Daoy (cell line): ENCODE measurements around the gene MYPN. TPM values are rescaled to one million over a fixed set of nuclear protein-coding genes. Genes with fewer than 3 reads are reported as not detected.
"Not testable (repeated sequence)": the region's sequence is repeated elsewhere in the genome, so short reads cannot be mapped to it uniquely, and the experiment has no call there.

Source experiments
- DNase-seq: peaks from one replicate; pipeline ENCODE4 v3.0.0-alpha.2; 2015; ENCODE audit warnings: low read depth
- total RNA-seq: library from RNA; depleted of rRNA; stranded (reverse); fragments of >200 nt; shearing (Covaris generic); gene quantifications from 2 replicates; pipeline ENCODE4 v1.2.3, GENCODE V29; 2014

The MYPN gene
- total RNA-seq, 1 experiment from 2014 or later: 2.9 TPM

DNA sequence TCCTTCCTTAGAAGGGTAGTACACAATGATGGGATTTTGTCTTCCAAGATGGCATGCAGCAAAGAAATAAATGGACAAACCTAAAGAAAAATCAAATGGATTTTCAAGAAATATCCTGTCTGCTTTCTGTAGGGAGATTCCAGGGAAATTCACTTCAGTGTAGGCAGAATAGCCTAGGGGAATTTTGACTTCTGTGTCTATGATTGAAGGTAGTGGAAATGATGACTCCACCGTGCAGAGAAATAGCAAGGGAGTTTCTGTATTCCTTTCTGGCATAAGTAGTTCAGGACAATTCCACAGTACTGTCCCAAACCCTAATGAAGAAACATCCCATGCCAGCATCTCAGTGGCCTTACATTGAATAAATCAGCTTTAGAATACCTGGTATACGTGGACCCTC is 113.1 kb downstream of the MYPN start:
- no peak for DNase-seq

- no peak for DNase-seq
These were observed 114.4 kb downstream of the MYPN start for GRCh38 chr10:68223535-68224165.

DNA sequence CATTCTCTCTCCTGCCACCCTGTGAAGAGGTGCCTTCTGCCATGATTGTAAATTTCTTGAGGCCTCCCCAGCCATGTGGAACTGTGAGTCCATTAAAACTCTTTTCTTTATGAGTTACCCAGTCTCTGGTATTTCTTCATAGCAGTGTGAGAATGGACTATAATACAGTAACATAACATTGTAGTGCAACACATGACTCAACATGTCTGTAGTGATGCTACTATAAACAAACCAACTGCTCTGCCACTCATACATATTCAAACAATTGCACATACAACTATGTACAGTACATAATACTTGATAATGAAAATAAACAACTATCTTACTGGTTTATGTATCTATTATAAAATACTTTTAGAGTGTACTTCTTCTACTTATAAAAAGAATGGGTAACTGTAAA is 115.5 kb downstream of the MYPN start:
- no peak for DNase-seq

DNA sequence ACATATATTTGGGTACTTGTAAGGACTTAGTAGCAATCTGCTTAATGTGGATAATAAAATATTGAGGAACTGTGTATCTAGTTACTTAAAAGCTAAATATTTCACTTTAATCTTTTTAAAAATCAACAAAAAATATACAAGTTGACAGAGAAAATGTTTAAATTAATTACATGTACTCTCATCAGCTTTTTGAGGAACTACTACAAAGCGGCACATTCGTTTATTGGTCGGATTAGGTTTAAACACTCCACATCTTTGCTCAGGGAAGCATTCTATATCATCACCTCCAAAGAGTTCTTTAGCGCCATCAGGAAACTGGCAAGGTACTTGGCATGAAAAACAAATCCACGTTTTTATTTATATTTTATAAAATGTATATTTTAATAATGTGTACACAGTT is 121.0 kb downstream of the MYPN start:
- DNase-seq: no peak

DNA sequence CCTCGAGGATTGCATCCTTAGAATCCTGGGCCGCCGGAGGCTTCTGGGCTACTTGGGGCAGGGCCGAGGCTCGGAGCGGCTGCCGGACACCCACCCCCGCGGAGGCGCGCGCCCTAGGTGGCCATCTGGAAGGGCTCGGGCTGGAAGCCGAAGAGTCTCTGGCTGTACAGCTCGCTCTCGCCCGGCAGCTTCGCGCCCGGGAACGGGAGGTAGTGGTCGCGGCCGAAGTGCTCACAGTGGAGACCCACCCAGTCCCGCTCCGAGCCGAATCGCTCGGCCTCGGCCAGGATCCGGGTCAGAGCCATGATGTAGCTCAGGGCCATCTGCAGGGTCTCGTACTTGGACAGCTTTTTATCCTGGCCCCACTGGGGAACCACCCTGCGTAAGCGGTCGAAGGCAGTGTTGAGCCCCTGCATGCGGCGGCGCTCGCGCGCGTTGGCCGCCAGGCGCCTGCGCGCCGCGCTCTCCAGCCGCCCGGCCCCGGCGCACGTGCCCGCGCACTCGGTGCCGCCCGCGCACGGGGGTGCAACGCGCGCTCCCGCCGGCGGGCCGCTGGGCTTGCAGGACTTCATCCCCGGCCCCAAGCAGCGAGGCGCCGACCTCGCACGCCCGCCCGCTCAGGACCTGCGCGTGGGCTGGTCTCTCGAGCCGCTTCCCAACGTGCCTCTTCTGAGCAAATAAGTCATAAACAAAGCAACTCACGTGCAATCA is 122.0 kb downstream of the MYPN start:
- peak; percentile 81 for DNase-seq

DNA sequence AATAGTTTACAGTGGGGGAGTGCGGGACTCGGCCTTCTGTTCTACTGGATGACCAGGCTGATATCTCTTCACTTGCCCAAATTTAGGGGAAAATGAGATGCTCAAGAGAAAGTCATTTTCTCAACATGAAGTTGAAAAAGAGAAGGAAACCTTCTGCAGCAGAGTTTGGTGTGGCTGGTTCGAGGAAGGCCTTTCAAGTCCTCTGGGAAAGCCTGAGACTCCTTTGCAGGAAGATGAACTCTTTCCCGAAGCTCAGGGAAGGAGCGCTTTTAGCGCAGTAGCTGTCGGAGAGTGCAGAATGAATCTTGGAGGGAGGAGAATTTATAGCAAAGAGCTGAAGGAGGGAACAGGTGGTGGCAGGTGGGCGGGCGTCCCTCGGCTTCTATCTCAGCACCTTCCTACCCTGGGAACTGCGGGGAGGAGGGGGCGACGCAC is 122.5 kb downstream of the MYPN start, which contains the start of gene ATOH7:
TSS of gene ATOH7 (minus strand) at position 297 of the 435 bp plus-strand sequence. CDS start 436 bp downstream, outside the sequence.
- no peak for DNase-seq

GRCh38 chr10:68233046-68233445 is 123.8 kb downstream of the MYPN start:
- DNase-seq: no peak

DNA sequence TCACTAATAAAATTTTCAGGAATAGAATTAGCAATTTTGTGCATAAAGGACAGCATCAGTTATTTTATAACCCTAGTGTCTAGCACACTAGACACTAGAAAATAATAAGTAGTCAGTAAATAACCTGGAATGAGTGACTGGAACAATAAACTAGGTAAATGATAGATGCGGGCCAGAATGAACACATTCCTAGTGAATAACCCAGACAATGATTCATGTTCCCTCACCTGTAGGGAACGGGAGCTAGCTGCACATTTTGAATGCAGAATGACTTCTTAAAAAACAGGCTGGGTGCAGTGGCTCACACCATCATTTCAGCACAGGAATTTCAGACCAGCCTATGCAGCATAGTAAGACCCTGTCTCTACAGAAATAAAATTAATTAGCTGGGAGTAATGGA is 125.8 kb downstream of the MYPN start:
- DNase-seq: no peak

- no peak for DNase-seq
These were observed 126.3 kb downstream of the MYPN start for GRCh38 chr10:68235581-68235980.

- DNase-seq: no peak
These were observed 127.9 kb downstream of the MYPN start for GRCh38 chr10:68237173-68237572.

GRCh38 chr10:68238371-68238770 is 129.1 kb downstream of the MYPN start:
- DNase-seq: no peak

DNA sequence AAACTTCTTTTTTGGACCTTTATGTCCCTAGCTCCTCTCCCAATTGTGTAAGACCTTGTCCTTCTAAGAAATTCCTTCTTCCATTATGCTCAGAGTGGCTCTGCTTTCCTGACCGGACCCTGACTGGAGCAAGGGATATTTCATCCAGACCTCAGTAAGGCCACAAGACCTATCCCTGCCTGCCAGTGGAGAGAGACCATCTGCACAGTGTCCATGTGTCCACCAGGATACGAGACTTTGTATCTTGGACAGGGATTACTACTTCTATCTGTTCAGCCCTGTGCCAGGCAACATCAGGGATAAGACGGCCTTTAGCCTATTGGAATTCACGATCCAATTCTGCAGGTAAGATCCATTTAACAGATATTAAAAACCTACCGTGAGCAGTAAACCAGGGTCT is 129.8 kb downstream of the MYPN start:
- no peak for DNase-seq

- DNase-seq: no peak
These were observed 130.4 kb downstream of the MYPN start for GRCh38 chr10:68239596-68240150.

DNA sequence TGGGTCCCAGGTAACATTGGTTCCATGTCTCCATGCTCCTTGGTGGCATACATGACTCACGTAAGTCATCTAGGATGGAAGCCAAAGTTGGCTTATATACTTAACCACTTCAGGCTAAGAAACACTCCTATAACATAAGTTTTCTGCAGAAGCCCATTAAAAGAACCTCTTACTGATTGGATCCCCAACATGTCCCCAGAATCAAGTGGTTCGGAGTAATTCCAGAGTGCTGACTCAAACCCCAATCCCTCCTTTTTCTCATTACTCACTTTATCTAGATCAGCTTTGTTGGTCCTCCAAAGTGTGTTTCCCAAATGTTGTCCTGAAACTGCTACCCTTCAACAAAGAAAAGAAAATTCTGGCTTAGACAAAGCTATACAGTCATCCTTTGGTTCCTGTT is 132.8 kb downstream of the MYPN start:
- peak; percentile 3 for DNase-seq

DNA sequence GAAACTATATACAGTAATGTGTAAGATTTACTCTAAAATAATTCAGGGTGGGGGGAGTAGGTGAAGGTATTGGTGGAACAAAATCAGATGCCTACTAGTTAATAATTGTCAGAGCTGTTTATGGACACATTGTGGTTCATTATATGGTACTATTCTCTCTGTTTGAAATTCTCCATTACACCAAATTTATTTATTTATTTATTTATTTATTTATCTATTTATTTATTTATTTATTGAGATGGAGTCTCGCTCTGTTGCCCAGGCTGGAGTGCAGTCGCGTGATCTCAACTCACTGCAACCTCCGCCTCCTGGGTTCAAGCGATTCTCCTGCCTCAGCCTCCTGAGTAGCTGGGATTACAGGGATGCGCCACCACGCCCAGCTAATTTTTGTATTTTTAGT is 137.1 kb downstream of the MYPN start:
- DNase-seq: not testable (repeated sequence)

DNA sequence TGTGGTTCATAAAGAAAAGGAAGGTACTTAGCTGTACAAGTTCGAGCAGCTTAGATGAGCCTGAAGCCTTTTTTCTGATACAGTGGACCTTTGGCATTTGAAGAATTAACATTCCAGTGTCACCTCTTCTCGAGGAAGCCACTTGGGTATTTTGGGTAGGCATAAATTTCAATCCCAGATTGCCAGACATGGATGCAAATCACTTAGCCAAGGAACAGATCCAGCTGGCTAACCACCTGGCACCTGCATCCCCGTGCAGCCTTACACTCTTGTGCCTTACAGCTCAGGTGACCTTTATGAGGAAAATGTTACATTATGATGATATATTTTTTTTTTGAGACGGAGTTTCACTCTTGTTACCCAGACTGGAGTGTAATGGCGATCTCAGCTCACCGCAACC is 138.6 kb downstream of the MYPN start:
- no peak for DNase-seq

GRCh38 chr10:68249297-68249696 is 140.0 kb downstream of the MYPN start:
- no peak for DNase-seq

- DNase-seq: no peak
These were observed 141.9 kb downstream of the MYPN start for GRCh38 chr10:68251151-68251550.

DNA sequence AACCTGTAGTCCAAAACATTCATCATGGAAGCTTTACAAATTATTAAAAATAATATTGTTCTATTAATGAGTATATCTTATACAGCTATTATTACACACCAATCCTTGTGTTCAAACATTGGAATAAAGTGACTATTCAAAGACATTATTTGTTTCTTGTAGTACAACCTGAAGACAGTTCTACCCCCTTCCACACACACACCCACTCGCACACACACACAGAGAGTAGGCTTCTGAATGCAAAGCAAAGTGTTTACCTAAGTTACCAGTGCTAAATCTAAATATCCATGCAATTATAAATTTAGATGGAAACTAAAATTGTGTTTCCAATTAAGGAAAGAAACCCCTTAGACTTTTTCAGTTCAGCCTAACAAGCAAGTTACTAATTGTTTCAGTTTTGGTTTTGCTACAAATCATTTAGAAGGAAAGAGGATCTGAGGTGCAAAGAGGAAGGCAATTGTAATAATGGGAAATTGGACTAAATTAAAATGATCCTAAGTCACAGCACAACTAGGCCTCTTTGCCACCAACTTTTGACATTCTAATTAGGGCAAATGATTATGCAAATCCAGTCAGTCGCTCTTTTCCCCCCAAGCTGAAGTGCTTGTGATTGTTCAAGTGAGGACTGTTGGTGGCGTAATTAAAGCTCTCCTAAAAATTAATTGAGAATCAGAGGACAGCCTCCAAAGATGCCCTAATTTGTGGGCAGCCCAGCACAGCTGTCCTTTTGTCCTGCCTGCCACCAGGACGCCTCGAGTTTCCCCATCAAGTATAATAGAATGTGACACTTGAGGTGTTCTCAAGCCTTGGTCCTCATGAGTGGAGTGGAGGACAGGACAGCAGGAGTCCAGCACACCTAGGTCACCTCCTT is 142.6 kb downstream of the MYPN start:
- no peak for DNase-seq

DNA sequence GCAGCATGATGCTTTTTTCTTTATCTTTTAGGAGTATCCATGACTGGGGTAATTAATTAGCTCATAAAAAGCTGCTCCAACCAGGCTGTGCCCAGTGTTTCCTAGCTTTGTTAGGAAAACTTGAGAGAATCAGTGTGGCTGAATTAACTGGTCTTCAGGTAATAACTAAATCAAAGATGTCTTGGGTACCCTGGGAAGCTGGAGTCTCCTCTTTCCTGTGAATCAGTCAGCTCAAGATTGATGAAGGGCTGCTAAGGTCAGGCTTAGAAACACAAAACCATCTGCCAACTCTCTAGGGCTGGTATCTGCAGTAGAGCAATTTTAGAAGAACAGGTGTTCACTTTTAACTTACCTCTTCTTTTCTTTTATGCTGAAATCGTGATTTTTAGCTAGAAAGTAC is 144.1 kb downstream of the MYPN start:
- no peak for DNase-seq

DNA sequence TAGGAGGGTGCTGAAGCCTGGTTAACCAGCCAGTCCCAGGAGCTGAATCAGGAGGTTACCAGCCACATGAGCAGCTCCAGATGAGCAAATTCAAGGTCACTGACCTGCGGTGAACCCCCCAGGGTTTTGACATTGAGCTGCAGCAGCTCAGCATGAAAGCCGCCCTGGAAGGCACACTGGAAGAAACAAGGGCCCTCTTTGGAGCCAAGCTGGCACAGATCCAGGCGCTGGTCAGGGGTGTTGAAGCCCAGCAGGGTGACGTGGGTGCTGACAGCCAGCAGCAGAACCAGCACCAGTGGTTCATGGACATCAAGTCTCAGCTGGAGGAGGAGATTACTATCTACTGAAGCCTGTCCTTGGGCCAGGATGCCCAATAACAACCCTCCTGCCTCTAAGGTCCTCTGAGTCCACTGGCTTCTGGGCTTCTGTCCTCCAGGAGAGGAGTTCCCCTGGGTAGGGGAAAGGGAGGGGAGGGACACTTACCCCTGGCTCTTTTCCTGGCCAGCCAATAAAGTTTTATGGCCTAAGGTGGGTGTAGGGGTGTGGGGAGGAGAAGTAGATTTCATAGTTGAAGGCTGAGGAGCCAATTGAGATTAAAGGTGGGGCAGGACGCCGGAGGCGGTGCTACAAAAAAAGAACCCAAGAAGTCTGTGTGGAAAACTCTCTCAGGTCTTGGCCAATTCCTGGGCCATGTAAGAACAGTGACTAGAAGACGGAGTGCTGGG is 152.0 kb downstream of the MYPN start:
- DNase-seq: peak; percentile 2
